ENCODE data around the gene DCHS1.

The DCHS1 gene

GRCh38 chr11:6642957-6643356 lies 12.7 kb downstream of the DCHS1 start:
- no peaks in the 10 kb centered on the region; the same call in 1 of the 2 replicates for H3K4me1 ChIP-seq
- no peaks in the 10 kb centered on the region for H3K36me3 ChIP-seq
- no peak for DNase-seq
- no peak for TF ChIP-seq CTCF (IDR thresholded peaks at IDR 0.05; ENCODE audit: low read depth, low read length)
- H3K9me3 ChIP-seq, result no peaks in the 10 kb centered on the region
- no peak overlapping the region for H3K4me3 ChIP-seq (ENCODE audit: low read depth, low read length)
- H3K27me3 ChIP-seq, result no peaks in the 10 kb centered on the region

- no peak for DNase-seq
- no peaks in the 10 kb centered on the region for H3K9me3 ChIP-seq
- no peaks in the 10 kb centered on the region for H3K4me1 ChIP-seq
- TF ChIP-seq CTCF (IDR thresholded peaks at IDR 0.05; ENCODE audit: low read depth, low read length), result no peak
- no peaks in the 10 kb centered on the region for H3K27me3 ChIP-seq
- no peaks in the 10 kb centered on the region for H3K36me3 ChIP-seq
- no peak overlapping the region for H3K4me3 ChIP-seq (ENCODE audit: low read depth, low read length)
Measured at GRCh38 chr11:6640985-6641701, 14.5 kb downstream of the DCHS1 start.

GRCh38 chr11:6640036-6640984 lies 15.3 kb downstream of the DCHS1 start:
- Histone ChIP-seq H3K36me3 (no peaks in the 10 kb centered on the region), H3K9me3 (no peaks in the 10 kb centered on the region), H3K4me3 (ENCODE audit: low read depth, low read length) (no peak overlapping the region), H3K4me1 (no peaks in the 10 kb centered on the region), H3K27me3 (no peaks in the 10 kb centered on the region)
- TF ChIP-seq CTCF (IDR thresholded peaks at IDR 0.05; ENCODE audit: low read depth, low read length), result no peak
- no peak for DNase-seq

GRCh38 chr11:6638429-6638828 lies 17.2 kb downstream of the DCHS1 start:
- Histone ChIP-seq H3K27me3 (no peaks in the 10 kb centered on the region), H3K36me3 (no peaks in the 10 kb centered on the region), H3K4me3 (ENCODE audit: low read depth, low read length) (no peak overlapping the region), H3K9me3 (no peaks in the 10 kb centered on the region), H3K4me1 (no peaks in the 10 kb centered on the region)
- DNase-seq, result no peak
- no peak for TF ChIP-seq CTCF (IDR thresholded peaks at IDR 0.05; ENCODE audit: low read depth, low read length)

- Histone ChIP-seq H3K27me3 (no peaks in the 10 kb centered on the region), H3K4me3 (ENCODE audit: low read depth, low read length) (no peak overlapping the region), H3K4me1 (no peaks in the 10 kb centered on the region), H3K36me3 (no peaks in the 10 kb centered on the region), H3K9me3 (no peaks in the 10 kb centered on the region)
- TF ChIP-seq CTCF (IDR thresholded peaks at IDR 0.05; ENCODE audit: low read depth, low read length), result no peak
- no peak for DNase-seq
Measured at GRCh38 chr11:6637871-6638270, 17.7 kb downstream of the DCHS1 start.

GRCh38 chr11:6636480-6636879 lies 19.1 kb downstream of the DCHS1 start:
- no peaks in the 10 kb centered on the region for H3K9me3 ChIP-seq
- no peaks in the 10 kb centered on the region for H3K4me1 ChIP-seq
- no peak overlapping the region for H3K4me3 ChIP-seq (ENCODE audit: low read depth, low read length)
- no peaks in the 10 kb centered on the region for H3K27me3 ChIP-seq
- no peaks in the 10 kb centered on the region for H3K36me3 ChIP-seq
- TF ChIP-seq CTCF (IDR thresholded peaks at IDR 0.05; ENCODE audit: low read depth, low read length), result no peak
- no peak for DNase-seq
